Left forelimb (tissue), 1 donor: Measurements from ENCODE around the gene NR3C2.

Source experiments
- DNase-seq: peaks from one replicate; pipeline ENCODE4 v3.0.0-alpha.2; 2018; ENCODE audit warnings: low spot score

The NR3C2 gene

DNA sequence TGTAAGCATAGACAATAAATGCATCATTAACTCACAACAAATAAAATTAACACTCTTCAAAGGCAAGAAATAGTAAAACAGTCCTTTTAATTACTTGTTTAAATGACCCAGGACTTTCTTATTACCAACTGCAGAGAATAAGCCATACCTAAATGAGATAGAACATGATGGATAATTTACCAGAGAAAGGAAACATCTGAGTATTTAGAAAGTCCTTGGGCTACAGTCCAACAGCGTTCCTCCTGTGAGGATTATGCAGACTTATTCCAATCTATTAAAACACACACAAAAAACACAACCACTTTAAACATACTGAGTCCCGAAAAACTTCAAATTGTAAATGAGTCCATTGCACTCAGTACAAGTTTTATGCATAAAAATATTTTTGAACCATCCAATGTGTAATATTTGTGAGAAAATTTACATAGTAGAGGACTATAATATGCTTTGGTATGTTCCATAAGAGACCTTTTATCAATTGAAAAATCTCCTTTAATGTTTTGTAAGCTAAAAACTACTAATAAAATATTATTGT, 129.2 kb downstream of the NR3C2 start:
- DNase-seq: no peak

GRCh38 chr4:148311526-148311925, 130.7 kb downstream of the NR3C2 start:
- no peak for DNase-seq

DNA sequence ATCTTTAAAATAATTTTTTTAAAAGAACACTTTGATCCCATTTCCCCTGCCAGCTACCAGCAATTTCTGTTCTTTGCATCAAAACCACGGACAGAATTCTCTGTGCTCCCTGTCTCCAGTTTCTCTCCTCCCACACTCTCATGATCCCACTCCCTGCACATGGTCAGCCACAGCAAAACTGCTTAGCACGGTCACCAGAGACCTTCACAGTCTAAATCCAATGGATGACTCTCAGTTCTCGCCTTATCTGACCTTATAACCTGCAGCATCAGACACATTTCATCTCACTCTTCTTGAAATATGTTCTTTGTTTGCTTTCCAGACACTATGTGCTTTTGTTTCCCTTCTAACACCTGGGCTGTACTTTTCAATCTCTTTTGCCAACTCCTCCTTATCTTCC, 131.5 kb downstream of the NR3C2 start:
- DNase-seq: no peak

- DNase-seq: no peak
Observed at GRCh38 chr4:148305751-148306150, 136.5 kb downstream of the NR3C2 start.

DNA sequence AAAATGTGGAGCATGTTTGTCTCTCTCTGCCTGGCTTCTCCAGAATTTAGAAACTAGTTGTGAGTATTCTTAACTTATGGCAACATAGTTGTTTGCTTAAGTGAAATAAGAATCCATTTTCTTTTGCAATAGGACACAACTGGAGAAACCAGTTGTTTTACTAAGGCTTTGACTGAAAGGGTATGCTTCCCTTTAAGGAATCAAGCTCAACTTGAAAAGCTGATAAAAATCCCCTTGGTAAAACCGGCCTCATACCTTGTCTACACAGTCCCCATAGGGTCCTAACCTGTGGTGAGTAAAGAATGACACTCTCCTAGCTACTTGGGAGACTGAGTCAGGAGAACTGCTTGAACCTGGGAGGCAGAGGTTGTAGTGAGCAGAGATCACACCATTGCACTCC, 139.8 kb downstream of the NR3C2 start:
- DNase-seq: no peak

DNA sequence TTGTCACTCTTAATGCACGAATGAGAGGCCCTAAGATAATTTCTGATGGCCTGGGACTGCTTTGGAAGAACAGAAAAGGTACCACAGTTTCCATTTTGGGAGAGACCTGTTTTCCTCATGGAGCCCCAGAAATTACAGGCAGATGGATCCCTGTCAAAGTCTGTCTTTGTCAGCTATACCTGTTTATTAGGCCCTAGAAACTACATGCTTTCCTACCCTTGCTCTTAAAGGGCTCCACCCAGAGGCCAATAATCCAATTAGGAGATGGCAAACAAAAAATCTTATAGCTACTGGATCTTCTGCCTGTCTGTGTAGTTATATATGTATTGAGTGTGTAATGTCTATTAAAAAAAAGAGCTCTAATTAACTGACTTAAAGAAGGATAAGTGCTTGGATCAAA, 141.3 kb downstream of the NR3C2 start:
- DNase-seq: no peak

DNA sequence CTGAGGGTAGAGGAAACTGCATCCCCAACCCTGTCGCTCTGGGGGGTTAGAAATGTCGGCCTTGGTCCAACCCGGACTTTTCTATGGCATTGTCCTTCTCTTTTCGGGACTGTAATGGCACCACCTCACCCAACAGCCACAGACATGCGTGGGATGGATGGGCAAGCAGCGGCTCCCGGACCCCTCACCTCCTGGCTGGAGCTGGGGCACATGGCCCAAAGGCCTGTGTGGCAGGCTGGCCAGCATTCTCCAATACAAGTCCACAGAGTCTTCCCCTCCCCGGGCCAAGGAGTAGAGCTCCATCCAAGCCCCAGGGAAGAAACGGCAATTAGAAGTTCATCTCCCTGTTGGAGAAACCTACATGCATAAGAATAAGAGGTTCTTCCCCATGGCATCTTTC, 142.9 kb downstream of the NR3C2 start:
- no peak for DNase-seq

DNA sequence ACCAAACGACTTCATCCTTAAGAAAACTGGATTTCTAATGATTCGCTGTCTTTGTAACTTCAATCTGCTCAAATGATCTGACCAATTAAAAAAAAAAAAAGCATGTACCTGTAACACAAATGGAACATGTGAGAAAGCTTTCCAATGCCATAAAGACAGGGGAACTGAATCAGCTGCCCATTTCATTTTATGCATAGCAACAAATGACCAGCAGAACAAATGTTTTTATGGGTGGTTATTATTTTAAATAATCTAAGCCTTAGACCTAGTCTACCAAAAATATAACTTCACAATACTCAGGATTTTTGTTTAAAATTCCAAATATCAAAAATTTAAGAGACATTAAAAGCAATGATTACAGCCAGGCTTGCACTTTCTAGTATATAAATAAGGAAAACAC, 145.7 kb downstream of the NR3C2 start:
- no peak for DNase-seq

- no peak for DNase-seq
Observed at GRCh38 chr4:148295642-148296041, 146.6 kb downstream of the NR3C2 start.

- no peak for DNase-seq
Observed at GRCh38 chr4:148293571-148293970, 148.6 kb downstream of the NR3C2 start.

- no peak for DNase-seq
Observed at GRCh38 chr4:148292686-148293085, 149.5 kb downstream of the NR3C2 start.

GRCh38 chr4:148289740-148290139, 152.5 kb downstream of the NR3C2 start:
- DNase-seq: no peak

DNA sequence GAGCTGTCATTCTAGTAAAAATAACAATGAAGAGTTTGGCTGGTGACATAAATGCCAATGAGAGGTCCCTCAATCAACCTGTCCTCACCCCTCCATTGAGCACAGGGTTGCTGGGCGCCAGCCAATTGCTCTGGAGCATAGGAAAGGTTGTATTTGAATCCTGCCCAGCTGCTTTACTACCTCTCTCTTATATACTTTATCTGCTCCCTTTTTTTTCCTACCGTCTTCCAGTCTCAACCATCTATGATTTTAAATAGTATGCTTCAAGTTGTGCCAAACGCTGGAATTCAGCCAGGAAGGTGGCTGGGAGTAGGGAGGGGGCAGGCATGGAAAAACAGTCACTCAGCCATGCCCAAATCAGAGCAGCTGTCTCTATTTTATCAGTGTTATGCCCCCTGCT, 153.8 kb downstream of the NR3C2 start:
- DNase-seq: no peak

DNA sequence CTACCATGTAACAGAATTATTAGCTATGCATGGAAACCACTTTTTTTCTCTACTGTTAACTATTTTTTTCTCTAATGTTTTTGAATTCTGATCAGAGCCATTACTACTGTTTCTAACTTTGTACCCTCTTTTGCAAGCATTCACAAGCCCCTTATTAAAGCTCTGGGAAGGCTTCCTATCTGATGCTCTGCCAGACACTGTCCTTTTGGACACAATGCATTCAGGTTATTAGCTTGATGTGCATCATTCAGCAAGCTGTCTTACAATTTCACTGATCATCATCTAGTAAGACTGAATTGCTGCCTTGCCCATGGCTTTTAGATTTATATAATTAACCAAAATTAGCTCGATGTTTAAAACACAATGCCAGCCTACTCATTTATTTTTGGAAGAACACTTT, 155.1 kb downstream of the NR3C2 start:
- no peak for DNase-seq

GRCh38 chr4:148286012-148286411, 156.2 kb downstream of the NR3C2 start:
- DNase-seq: no peak

DNA sequence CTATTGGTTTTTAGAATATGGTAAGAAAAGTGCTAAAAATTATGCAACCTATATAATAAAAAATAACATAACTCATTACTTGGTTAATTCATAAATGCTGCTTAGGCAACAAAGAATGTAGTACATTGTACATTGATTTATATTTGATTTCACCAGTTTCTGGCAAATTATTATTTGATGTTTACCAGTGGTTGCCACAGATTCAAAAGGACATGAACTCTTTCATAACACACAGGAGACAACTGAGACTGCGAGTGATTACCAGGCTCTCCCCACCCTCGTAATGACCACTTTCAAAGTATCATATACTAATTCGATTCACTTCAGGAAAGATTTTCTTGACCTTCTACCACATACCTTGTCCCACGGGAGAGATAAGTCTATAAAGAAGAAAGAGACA, 158.5 kb downstream of the NR3C2 start:
- DNase-seq: no peak

- DNase-seq: no peak
Observed at GRCh38 chr4:148278310-148278709, 163.9 kb downstream of the NR3C2 start.

DNA sequence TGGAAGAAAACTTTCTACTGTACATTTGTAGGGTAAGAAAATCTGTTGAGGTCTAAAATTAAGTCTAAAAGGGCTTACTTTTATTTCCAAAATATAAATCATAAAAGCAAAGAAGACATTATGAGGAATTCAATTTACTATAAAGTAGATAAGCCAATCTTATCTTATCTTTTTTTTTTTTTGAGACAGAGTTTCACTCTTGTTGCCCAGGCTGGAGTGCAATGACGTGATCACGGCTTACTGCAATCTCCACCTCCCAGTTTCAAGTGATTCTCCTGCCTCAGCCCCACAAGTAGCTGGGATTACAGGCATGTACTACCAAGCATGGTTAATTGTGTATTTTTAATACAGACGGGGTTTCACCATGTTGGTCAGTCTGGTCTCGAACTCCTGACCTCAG, 166.9 kb downstream of the NR3C2 start:
- no peak for DNase-seq

DNA sequence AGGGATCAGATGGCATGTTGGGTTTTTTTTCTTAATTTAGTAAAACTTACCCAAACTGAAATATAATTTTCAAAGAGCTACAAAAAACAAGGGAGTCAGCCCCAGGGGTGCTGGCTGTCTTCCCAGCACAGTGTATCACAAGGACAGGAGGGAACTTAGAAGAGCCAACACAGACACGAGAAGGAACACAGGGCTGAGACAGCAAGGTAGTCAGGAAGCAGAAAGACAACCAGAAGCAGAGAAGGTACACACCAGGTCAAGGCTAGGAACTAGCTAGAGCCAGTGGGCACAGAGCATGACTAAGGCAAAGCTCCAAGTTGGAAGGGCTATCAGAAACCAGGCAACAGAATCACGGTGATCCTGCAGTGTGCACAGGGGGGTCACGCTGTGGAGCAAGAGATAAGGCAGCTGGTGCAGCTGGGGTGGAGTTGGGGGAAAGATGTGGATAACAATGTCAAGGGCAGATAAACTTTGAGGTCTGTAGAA, 168.7 kb downstream of the NR3C2 start:
- DNase-seq: no peak

GRCh38 chr4:148271166-148271565, 171.0 kb downstream of the NR3C2 start:
- no peak for DNase-seq

- no peak for DNase-seq
Observed at GRCh38 chr4:148270630-148271029, 171.6 kb downstream of the NR3C2 start.

DNA sequence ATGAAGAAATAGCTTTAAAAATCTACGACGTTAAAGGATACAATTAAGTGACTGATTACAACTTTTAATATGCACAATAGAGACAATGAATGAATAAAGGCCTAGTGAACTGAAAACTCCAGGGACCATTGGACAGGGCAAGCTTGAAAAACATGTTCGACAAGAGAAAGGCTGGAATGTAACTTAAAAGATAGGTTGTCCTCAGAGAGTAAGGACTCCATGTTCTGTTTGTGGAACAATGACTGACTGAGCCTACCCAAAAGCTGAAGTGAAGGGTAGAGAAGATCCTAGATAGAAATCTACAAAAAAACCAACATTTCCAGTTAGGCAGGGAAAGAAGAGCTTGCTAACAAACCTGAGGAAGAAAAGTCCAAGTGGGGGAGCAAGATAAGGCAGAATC, 173.4 kb downstream of the NR3C2 start:
- DNase-seq: no peak

DNA sequence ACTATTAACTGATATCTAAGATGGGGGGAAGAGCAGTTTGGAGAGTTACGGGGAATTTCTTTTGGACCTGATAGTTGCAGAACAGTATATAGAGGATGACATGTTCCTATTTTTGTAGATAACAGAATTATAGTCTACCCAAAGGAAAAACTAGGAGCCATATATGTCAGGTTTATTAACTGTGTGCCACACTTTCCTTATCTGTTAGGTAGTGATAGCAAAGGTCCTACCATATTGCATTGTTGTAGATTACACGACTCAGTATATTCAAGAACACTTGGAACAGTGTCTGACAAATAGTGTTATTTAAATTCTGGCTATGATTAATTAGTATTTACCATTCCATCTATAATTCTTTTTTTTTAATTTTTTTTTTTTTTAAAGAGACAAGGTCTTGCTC, 175.3 kb downstream of the NR3C2 start:
- DNase-seq: no peak

DNA sequence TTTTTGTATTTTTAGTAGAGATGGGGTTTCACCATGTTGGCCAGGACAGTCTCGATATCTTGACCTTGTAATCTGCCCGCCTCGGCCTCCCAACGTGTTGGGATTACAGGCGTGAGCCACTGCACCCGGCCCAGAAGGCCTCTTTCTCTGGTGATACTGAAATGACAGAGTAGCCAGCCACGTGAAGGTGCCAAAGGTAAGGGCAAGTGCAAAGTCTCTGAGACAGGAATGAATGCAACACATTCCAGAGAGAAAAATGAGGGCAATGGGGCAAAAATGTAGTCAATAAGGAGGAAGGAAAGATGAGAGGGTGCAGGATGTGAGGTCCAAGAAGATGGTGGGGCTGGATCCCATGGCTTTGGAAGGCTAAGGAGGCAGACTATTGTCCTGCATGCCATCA, 176.0 kb downstream of the NR3C2 start:
- DNase-seq: no peak

DNA sequence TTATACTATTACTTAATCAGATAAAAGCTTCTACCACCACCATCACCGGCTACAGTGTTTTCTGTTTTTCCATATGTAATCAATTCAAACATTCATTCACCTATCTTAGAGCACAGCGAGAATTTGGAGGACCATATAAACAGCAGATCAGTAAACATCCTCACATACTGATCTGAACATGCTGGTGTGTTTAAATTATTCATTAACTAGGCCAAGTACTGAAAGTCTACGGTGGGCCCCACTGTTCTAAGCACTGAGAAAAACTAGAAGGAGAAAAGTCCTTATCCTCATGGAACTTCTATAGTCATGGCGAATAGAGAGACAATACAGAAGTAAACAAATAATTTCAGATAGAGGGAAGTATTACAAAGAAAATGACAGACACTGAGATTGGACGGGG, 176.6 kb downstream of the NR3C2 start:
- DNase-seq: no peak
